Activated T-helper 9 cell treated with anti-CD3 and anti-CD28 coated beads, Interleukin-2, amount 50 U/mL, for 16 hours (primary cell): ENCODE measurements around the gene UBTD2.
A peak's percentile ranks its signal among the peaks of the same experiment; 100 is the strongest.
"Not testable (repeated sequence)": the region's sequence is repeated elsewhere in the genome, so short reads cannot be mapped to it uniquely, and the experiment has no call there.

Experiments used
- DNase-seq: peaks from one replicate; pipeline ENCODE4 v3.0.0-alpha.2; 2020; ENCODE audit warnings: low read depth

UBTD2 gene

GRCh38 chr5:172291837-172292236 is 8.3 kb upstream of the UBTD2 start:
- not testable (repeated sequence) for DNase-seq

- no peak for DNase-seq
Observed at GRCh38 chr5:172288465-172288864, 4.9 kb upstream of the UBTD2 start.

GRCh38 chr5:172287140-172287539 is 3.6 kb upstream of the UBTD2 start:
- not testable (repeated sequence) for DNase-seq

- no peak for DNase-seq
Observed at GRCh38 chr5:172285226-172286143, 1.9 kb upstream of the UBTD2 start.

GRCh38 chr5:172284611-172284980 is 1.0 kb upstream of the UBTD2 start:
- DNase-seq = no peak

- peak; percentile 70 for DNase-seq
Observed at GRCh38 chr5:172283862-172284610, 472 bp upstream of the UBTD2 start.

- DNase-seq = no peak
Observed at GRCh38 chr5:172282272-172283019, 1.1 kb downstream of the UBTD2 start.

- DNase-seq = no peak
Observed at GRCh38 chr5:172281346-172281745, 2.2 kb downstream of the UBTD2 start.

GRCh38 chr5:172280929-172281328 is 2.6 kb downstream of the UBTD2 start:
- no peak for DNase-seq

GRCh38 chr5:172280317-172280716 is 3.2 kb downstream of the UBTD2 start:
- DNase-seq = no peak

- DNase-seq = no peak
Observed at GRCh38 chr5:172278356-172278755, 5.2 kb downstream of the UBTD2 start.

GRCh38 chr5:172276214-172276613 is 7.3 kb downstream of the UBTD2 start:
- DNase-seq = no peak

- DNase-seq = peak; percentile 36
Observed at GRCh38 chr5:172274951-172275753, 8.4 kb downstream of the UBTD2 start.

GRCh38 chr5:172267943-172268342 is 15.6 kb downstream of the UBTD2 start:
- no peak for DNase-seq

GRCh38 chr5:172266676-172267092 is 16.9 kb downstream of the UBTD2 start:
- DNase-seq = no peak

GRCh38 chr5:172266071-172266675 is 17.4 kb downstream of the UBTD2 start:
- DNase-seq = no peak

- DNase-seq = no peak
Observed at GRCh38 chr5:172264815-172265395, 18.7 kb downstream of the UBTD2 start.

- no peak for DNase-seq
Observed at GRCh38 chr5:172255444-172255843, 28.1 kb downstream of the UBTD2 start.

GRCh38 chr5:172252501-172252900 is 31.1 kb downstream of the UBTD2 start:
- no peak for DNase-seq

- no peak for DNase-seq
Observed at GRCh38 chr5:172251419-172251818, 32.1 kb downstream of the UBTD2 start.

GRCh38 chr5:172248637-172249036 is 34.9 kb downstream of the UBTD2 start:
- DNase-seq = no peak
